Measurements from ENCODE around the gene KCNIP4. TPM values are rescaled to one million over a fixed set of nuclear protein-coding genes. Genes with fewer than 3 reads are reported as not detected.

Gene KCNIP4
- total RNA-seq, 1 donor from 2014 or later, result 1.7 TPM

- DNase-seq (ENCODE audit: low spot score), result no peak
These were observed 757.3 kb downstream of the KCNIP4 start for GRCh38 chr4:21191317-21191716.

GRCh38 chr4:21184788-21185187, 763.8 kb downstream of the KCNIP4 start:
- no peak for DNase-seq (ENCODE audit: low spot score)

- DNase-seq (ENCODE audit: low spot score), result no peak
These were observed 766.9 kb downstream of the KCNIP4 start for GRCh38 chr4:21181716-21182115.

- DNase-seq (ENCODE audit: low spot score), result no peak
These were observed 770.7 kb downstream of the KCNIP4 start for GRCh38 chr4:21177871-21178270.

GRCh38 chr4:21177092-21177491, 771.5 kb downstream of the KCNIP4 start:
- no peak for DNase-seq (ENCODE audit: low spot score)

GRCh38 chr4:21167711-21168110, 780.9 kb downstream of the KCNIP4 start:
- no peak for DNase-seq (ENCODE audit: low spot score)

GRCh38 chr4:21155367-21155766, 793.2 kb downstream of the KCNIP4 start:
- DNase-seq (ENCODE audit: low spot score), result no peak

GRCh38 chr4:21139327-21139726, 809.2 kb downstream of the KCNIP4 start:
- DNase-seq (ENCODE audit: low spot score), result no peak

- no peak for DNase-seq (ENCODE audit: low spot score)
These were observed 812.4 kb downstream of the KCNIP4 start for GRCh38 chr4:21136051-21136630.

GRCh38 chr4:21134994-21135393, 813.6 kb downstream of the KCNIP4 start:
- no peak for DNase-seq (ENCODE audit: low spot score)

- no peak for DNase-seq (ENCODE audit: low spot score)
These were observed 818.0 kb downstream of the KCNIP4 start for GRCh38 chr4:21130606-21131005.

- no peak for DNase-seq (ENCODE audit: low spot score)
These were observed 822.5 kb downstream of the KCNIP4 start for GRCh38 chr4:21126014-21126512.

GRCh38 chr4:21118301-21118700, 830.3 kb downstream of the KCNIP4 start:
- DNase-seq (ENCODE audit: low spot score), result no peak

GRCh38 chr4:21117541-21118180, 830.9 kb downstream of the KCNIP4 start:
- no peak for DNase-seq (ENCODE audit: low spot score)

- DNase-seq (ENCODE audit: low spot score), result no peak
These were observed 834.9 kb downstream of the KCNIP4 start for GRCh38 chr4:21113496-21114223.

- no peak for DNase-seq (ENCODE audit: low spot score)
These were observed 845.9 kb downstream of the KCNIP4 start for GRCh38 chr4:21102667-21103066.

GRCh38 chr4:21097865-21098264, 850.7 kb downstream of the KCNIP4 start:
- DNase-seq (ENCODE audit: low spot score), result no peak

- no peak for DNase-seq (ENCODE audit: low spot score)
These were observed 851.5 kb downstream of the KCNIP4 start for GRCh38 chr4:21097026-21097425.

- DNase-seq (ENCODE audit: low spot score), result no peak
These were observed 856.0 kb downstream of the KCNIP4 start for GRCh38 chr4:21092531-21092930.

- DNase-seq (ENCODE audit: low spot score), result no peak
These were observed 858.4 kb downstream of the KCNIP4 start for GRCh38 chr4:21090094-21090666.

GRCh38 chr4:21083413-21083812, 865.2 kb downstream of the KCNIP4 start:
- no peak for DNase-seq (ENCODE audit: low spot score)

GRCh38 chr4:21077967-21078366, 870.6 kb downstream of the KCNIP4 start:
- DNase-seq (ENCODE audit: low spot score), result no peak

- DNase-seq (ENCODE audit: low spot score), result no peak
These were observed 881.2 kb downstream of the KCNIP4 start for GRCh38 chr4:21067351-21067750.
